ENCODE data around the gene GDF9. TPM values are rescaled to one million over a fixed set of nuclear protein-coding genes. Genes with fewer than 3 reads are reported as not detected.
A peak's percentile ranks its signal among the peaks of the same experiment; 100 is the strongest.

Gene GDF9
- total and polyA plus RNA-seq, 2 experiments from 2014 or later: 0.11 to 0.14 TPM

GRCh38 chr5:132870801-132871200 lies 4.5 kb upstream of the GDF9 start:
- peaks cover 10% of the 10 kb centered on the region for H3K4me1 Mint-ChIP-seq
- Histone ChIP-seq H3K79me2 (replicated peaks; ENCODE audit: insufficient read depth) (peaks cover 20% of the 10 kb centered on the region), H3K27ac (ENCODE audit: low read depth) (0 out of 2 replicates have a peak overlapping the region, but pooled peaks have one; percentile 30), H3K4me2 (no peak overlapping the region), H3K4me1 (ENCODE audit: insufficient read depth) (peaks cover 5% of the 10 kb centered on the region), H4K20me1 (replicated peaks; ENCODE audit: insufficient read depth) (peaks cover 8% of the 10 kb centered on the region), H3K4me3 (no peak overlapping the region), H3K27me3 (ENCODE audit: insufficient read depth) (no peaks in the 10 kb centered on the region), H3K36me3 (ENCODE audit: insufficient read depth) (peaks cover 15% of the 10 kb centered on the region), H2AFZ (no peak overlapping the region), H3F3A (replicated peaks; ENCODE audit: low read depth) (peaks cover 21% of the 10 kb centered on the region), H3K9me2 (ENCODE audit: insufficient read depth) (no peaks in the 10 kb centered on the region)
- H3K27me3 Mint-ChIP-seq (ENCODE audit: insufficient read depth, low read depth, poor library complexity): peaks cover 14% of the 10 kb centered on the region
- H3K9me3 Mint-ChIP-seq: no peaks in the 10 kb centered on the region
- DNase-seq (ENCODE audit: low spot score) (no peak), ATAC-seq (no peak)
- peaks cover 35% of the 10 kb centered on the region for H3K36me3 Mint-ChIP-seq (ENCODE audit: low read depth)
- no peak overlapping the region for H3K4me3 Mint-ChIP-seq
- no peak for TF ChIP-seq ZNF114 (CRISPR knock-in tag; IDR thresholded peaks at IDR 0.05)
- no peak for TF ChIP-seq ZNF462 (CRISPR knock-in tag; IDR thresholded peaks at IDR 0.05)
- no peak for TF ChIP-seq STAT1 (IDR thresholded peaks at IDR 0.05; ENCODE audit: unreplicated experiment)
- TF ChIP-seq POLR2AphosphoS5 (IDR thresholded peaks at IDR 0.05; ENCODE audit: low read depth): no peak
- TF ChIP-seq CREB1 (CRISPR knock-in tag; IDR thresholded peaks at IDR 0.05; ENCODE audit: low read depth): no peak
- TF ChIP-seq EZH2phosphoT487 (IDR thresholded peaks at IDR 0.05; ENCODE audit: unreplicated experiment): no peak
- no peak overlapping the region for H3K27ac Mint-ChIP-seq

- Histone ChIP-seq H3K4me2 (no peak overlapping the region), H3F3A (replicated peaks; ENCODE audit: low read depth) (peaks cover 28% of the 10 kb centered on the region), H3K27ac (ENCODE audit: low read depth) (no peak overlapping the region), H3K36me3 (ENCODE audit: insufficient read depth) (peaks cover 15% of the 10 kb centered on the region), H3K4me1 (ENCODE audit: insufficient read depth) (peaks cover 16% of the 10 kb centered on the region), H3K9me2 (ENCODE audit: insufficient read depth) (no peaks in the 10 kb centered on the region), H3K79me2 (replicated peaks; ENCODE audit: insufficient read depth) (peaks cover 20% of the 10 kb centered on the region), H3K4me3 (no peak overlapping the region), H2AFZ (no peak overlapping the region), H4K20me1 (replicated peaks; ENCODE audit: insufficient read depth) (peaks cover 8% of the 10 kb centered on the region), H3K27me3 (ENCODE audit: insufficient read depth) (no peaks in the 10 kb centered on the region)
- no peaks in the 10 kb centered on the region for H3K9me3 Mint-ChIP-seq
- H3K36me3 Mint-ChIP-seq (ENCODE audit: low read depth): peaks cover 35% of the 10 kb centered on the region
- H3K27ac Mint-ChIP-seq: no peak overlapping the region
- DNase-seq (ENCODE audit: low spot score) (no peak), ATAC-seq (no peak)
- H3K4me1 Mint-ChIP-seq: peaks cover 21% of the 10 kb centered on the region
- H3K27me3 Mint-ChIP-seq (ENCODE audit: insufficient read depth, low read depth, poor library complexity): peaks cover 14% of the 10 kb centered on the region
- peak overlapping the region; percentile 41; the same call in 1 of the 3 replicates for H3K4me3 Mint-ChIP-seq
- TF ChIP-seq ZNF114 (CRISPR knock-in tag; IDR thresholded peaks at IDR 0.05) (no peak), POLR2AphosphoS5 (IDR thresholded peaks at IDR 0.05; ENCODE audit: low read depth) (no peak), CTCF (conservative IDR thresholded peaks at IDR 0.05; ENCODE audit: low read depth in 2 of 2) (no peak)
Measured at GRCh38 chr5:132868754-132869153, 2.5 kb upstream of the GDF9 start.
